ENCODE data around the gene CD27. TPM values are rescaled to one million over a fixed set of nuclear protein-coding genes. Genes with fewer than 3 reads are reported as not detected.
A peak's percentile ranks its signal among the peaks of the same experiment; 100 is the strongest.

CD27 gene
- total RNA-seq, 4 donors from 2014 or later: 0.44 to 0.63 TPM; not detected in 2

- DNase-seq (ENCODE audit: low spot score in 2 of 2): no peak
- Histone ChIP-seq H3K9me3 (no peaks in the 10 kb centered on the region), H3K36me3 (peaks cover 0 to 38% (median 5%) of the 10 kb centered on the region in 3 donors), H3K27ac (no peak overlapping the region), H3K27me3 (no peaks in the 10 kb centered on the region), H3K4me3 (no peak overlapping the region), H3K4me1 (peaks cover 6 to 51% (median 22%) of the 10 kb centered on the region in 4 donors)
- TF ChIP-seq POLR2A (IDR thresholded peaks at IDR 0.05) (no peak), EP300 (IDR thresholded peaks at IDR 0.05) (no peak), CTCF (IDR thresholded peaks at IDR 0.05) (no peak)
These were observed 23.5 kb downstream of the CD27 start for GRCh38 chr12:6468283-6468575.

GRCh38 chr12:6469092-6469491 lies 24.3 kb downstream of the CD27 start:
- Histone ChIP-seq H3K27me3 (no peaks in the 10 kb centered on the region), H3K27ac (peak overlapping the region in 3 of 4 donors; percentile 86 to 94 (median 86)), H3K4me3 (peak overlapping the region in 3 of 4 donors; percentile 86 to 98 (median 87)), H3K36me3 (peaks cover 0 to 29% (median under 1%) of the 10 kb centered on the region in 3 donors), H3K9me3 (no peaks in the 10 kb centered on the region), H3K4me1 (peaks cover 6 to 44% (median 20%) of the 10 kb centered on the region in 4 donors)
- 70 to 80% methylated on average over 6 of the region's 6 CpGs for WGBS, 2 donors
- DNase-seq (ENCODE audit: low spot score in 2 of 2): no peak
- TF ChIP-seq POLR2A (IDR thresholded peaks at IDR 0.05) (no peak), EP300 (IDR thresholded peaks at IDR 0.05) (no peak), CTCF (IDR thresholded peaks at IDR 0.05) (no peak)

- DNase-seq (ENCODE audit: low spot score in 2 of 2): no peak
- TF ChIP-seq POLR2A (IDR thresholded peaks at IDR 0.05) (no peak), CTCF (IDR thresholded peaks at IDR 0.05) (no peak)
- H3K36me3 ChIP-seq: peaks cover 0 to 22% (median 0%) of the 10 kb centered on the region in 3 donors
- peak overlapping the region; percentile 74 to 94 (median 86) for H3K27ac ChIP-seq
- peak overlapping the region; percentile 59 to 98 (median 86) for H3K4me3 ChIP-seq
- H3K9me3 ChIP-seq: no peaks in the 10 kb centered on the region
- 12 to 16% methylated on average over 16 of the region's 16 CpGs for WGBS, 2 donors
- H3K27me3 ChIP-seq: no peaks in the 10 kb centered on the region
- peaks cover 6 to 37% (median 20%) of the 10 kb centered on the region in 4 donors for H3K4me1 ChIP-seq
These were observed 25.0 kb downstream of the CD27 start for GRCh38 chr12:6469609-6470374.

- peak; percentile 97 to 98 for DNase-seq (ENCODE audit: low spot score in 2 of 2)
- H3K4me1 ChIP-seq: peaks cover 6 to 34% (median 20%) of the 10 kb centered on the region in 4 donors
- peak within 1 kb of the TSS; percentile 74 to 94 (median 86) for H3K27ac ChIP-seq
- TF ChIP-seq POLR2A (IDR thresholded peaks at IDR 0.05) (peak; percentile 99), EP300 (IDR thresholded peaks at IDR 0.05) (peak; percentile 50 to 99), CTCF (IDR thresholded peaks at IDR 0.05) (peak in 1 of 5 experiments; percentile 54)
- H3K36me3 ChIP-seq: peaks cover 0 to 19% (median 0%) of the 10 kb centered on the region in 3 donors
- H3K9me3 ChIP-seq: no peaks in the 10 kb centered on the region
- 0% methylated on average over 36 to 50 of the region's 69 CpGs for WGBS, 2 donors
- H3K4me3 ChIP-seq: peak within 1 kb of the TSS; percentile 59 to 98 (median 86)
- H3K27me3 ChIP-seq: no peaks in the 10 kb centered on the region
These were observed 25.8 kb downstream of the CD27 start, which contains the start of gene VAMP1 for GRCh38 chr12:6470375-6471163. TSS of gene VAMP1 (minus strand) at chr12:6470677. CDS start at chr12:6470531, 146 bp downstream.

GRCh38 chr12:6471989-6472360 lies 27.2 kb downstream of the CD27 start:
- 74 to 87% methylated on average over 1 of the region's 1 CpG for WGBS, 2 donors
- TF ChIP-seq POLR2A (IDR thresholded peaks at IDR 0.05): no peak
- no peak for TF ChIP-seq CTCF (IDR thresholded peaks at IDR 0.05)
- no peak for TF ChIP-seq EP300 (IDR thresholded peaks at IDR 0.05)
- no peaks in the 10 kb centered on the region for H3K27me3 ChIP-seq

More at GRCh38 chr12:6471989-6472360, 27.2 kb downstream of the CD27 start:
- Histone ChIP-seq H3K4me1 (peaks cover 6 to 35% (median 21%) of the 10 kb centered on the region in 4 donors), H3K36me3 (peaks cover 0 to 6% (median 0%) of the 10 kb centered on the region in 3 donors), H3K27ac (peak overlapping the region in 2 of 4 donors; percentile 86), H3K9me3 (no peaks in the 10 kb centered on the region), H3K4me3 (no peak overlapping the region)
- DNase-seq (ENCODE audit: low spot score in 2 of 2): no peak

Measured in tibial nerve (tissue), 4 donors.